ENCODE measurements around the gene ZFAND4. TPM values are rescaled to one million over a fixed set of nuclear protein-coding genes. Genes with fewer than 3 reads are reported as not detected.
A peak's percentile ranks its signal among the peaks of the same experiment; 100 is the strongest.

ZFAND4 gene
- total RNA-seq, 1 donor from 2014 or later: 18.7 TPM

GRCh38 chr10:45592926-45593325, 79.6 kb downstream of the ZFAND4 start:
- H3K4me3 ChIP-seq: peak overlapping the region; percentile 92
- TF ChIP-seq CTCF (IDR thresholded peaks at IDR 0.05): no peak
- ATAC-seq (no peak), DNase-seq (no peak)
- H3K36me3 ChIP-seq: no peaks in the 10 kb centered on the region
- no peaks in the 10 kb centered on the region for H3K9me3 ChIP-seq
- H3K4me1 ChIP-seq: peaks cover 19% of the 10 kb centered on the region
- no peaks in the 10 kb centered on the region for H3K27me3 ChIP-seq
- intact Hi-C loops (cut with DNase I): no loop called here
- no peak overlapping the region for H3K27ac ChIP-seq

DNA sequence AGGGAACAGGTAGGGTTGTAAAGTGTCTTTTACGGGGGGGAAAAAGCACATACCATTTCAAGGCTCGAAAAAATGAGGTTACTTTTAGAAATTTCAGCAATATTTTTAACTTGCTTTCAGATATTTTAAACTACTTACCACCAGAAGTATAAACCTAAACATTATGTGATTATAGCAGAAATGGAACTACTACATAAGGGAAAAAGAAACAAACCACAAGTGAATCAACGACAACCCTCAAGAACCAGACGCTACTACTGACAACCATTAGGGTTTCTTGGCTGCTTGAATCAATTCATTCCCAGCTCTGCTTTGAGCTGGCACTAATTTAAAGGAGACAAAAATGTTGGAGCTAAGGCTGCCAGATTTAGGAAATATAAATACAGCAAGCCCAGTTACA, 80.1 kb downstream of the ZFAND4 start:
- Histone ChIP-seq H3K27me3 (no peaks in the 10 kb centered on the region), H3K4me1 (peaks cover 19% of the 10 kb centered on the region), H3K27ac (no peak overlapping the region), H3K4me3 (no peak overlapping the region), H3K9me3 (no peaks in the 10 kb centered on the region), H3K36me3 (no peaks in the 10 kb centered on the region)
- intact Hi-C loops (cut with DNase I): no loop called here
- ATAC-seq (no peak), DNase-seq (no peak)
- TF ChIP-seq CTCF (IDR thresholded peaks at IDR 0.05): no peak

DNA sequence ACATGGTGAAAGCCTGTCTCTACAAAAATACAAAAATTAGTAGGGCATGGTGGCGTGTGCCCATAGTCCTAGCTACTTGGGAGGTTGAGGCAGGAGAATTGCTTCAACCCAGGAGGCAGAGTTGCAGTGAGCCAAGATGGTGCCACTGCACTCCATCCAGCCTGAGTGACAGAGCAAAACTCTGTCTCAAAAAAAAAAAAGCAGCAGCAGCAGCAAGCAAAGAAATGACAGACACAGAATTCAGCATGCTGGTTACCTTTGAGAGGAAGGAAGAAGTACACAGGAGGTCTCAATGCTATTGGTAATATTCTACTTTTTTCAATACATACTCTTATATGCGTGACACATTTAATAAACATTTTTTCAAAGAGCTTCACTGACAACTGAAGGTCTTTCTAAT, 81.3 kb downstream of the ZFAND4 start:
- no peaks in the 10 kb centered on the region for H3K36me3 ChIP-seq
- peaks cover 19% of the 10 kb centered on the region for H3K4me1 ChIP-seq
- ATAC-seq: no peak
- no peaks in the 10 kb centered on the region for H3K9me3 ChIP-seq
- no peak for DNase-seq
- H3K4me3 ChIP-seq: no peak overlapping the region
- H3K27me3 ChIP-seq: no peaks in the 10 kb centered on the region
- TF ChIP-seq CTCF (IDR thresholded peaks at IDR 0.05): no peak
- intact Hi-C loops (cut with DNase I): no loop called here
- H3K27ac ChIP-seq: no peak overlapping the region

DNA sequence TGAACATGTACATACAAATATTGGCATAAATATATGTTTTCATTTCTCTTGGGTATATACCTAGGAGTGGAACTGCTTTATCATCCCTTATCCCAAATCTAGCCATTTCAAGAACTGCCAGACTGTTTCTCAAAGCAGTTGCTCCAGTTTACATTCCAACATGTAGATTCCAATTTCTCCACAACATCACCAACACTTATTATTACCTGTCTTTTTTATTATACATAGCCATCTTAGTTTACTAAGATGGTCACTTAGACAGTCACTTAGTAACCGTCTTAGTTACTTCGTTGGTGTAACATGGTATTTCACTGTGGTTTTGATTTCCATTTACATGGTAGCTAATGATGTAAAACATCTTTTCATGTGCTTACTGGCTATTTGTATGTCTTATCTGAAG, 82.7 kb downstream of the ZFAND4 start:
- H3K9me3 ChIP-seq: no peaks in the 10 kb centered on the region
- intact Hi-C loops (cut with DNase I): no loop called here
- H3K27ac ChIP-seq: no peak overlapping the region
- no peaks in the 10 kb centered on the region for H3K36me3 ChIP-seq
- peaks cover 15% of the 10 kb centered on the region for H3K4me1 ChIP-seq
- ATAC-seq (no peak), DNase-seq (no peak)
- H3K4me3 ChIP-seq: no peak overlapping the region
- H3K27me3 ChIP-seq: no peaks in the 10 kb centered on the region
- no peak for TF ChIP-seq CTCF (IDR thresholded peaks at IDR 0.05)

DNA sequence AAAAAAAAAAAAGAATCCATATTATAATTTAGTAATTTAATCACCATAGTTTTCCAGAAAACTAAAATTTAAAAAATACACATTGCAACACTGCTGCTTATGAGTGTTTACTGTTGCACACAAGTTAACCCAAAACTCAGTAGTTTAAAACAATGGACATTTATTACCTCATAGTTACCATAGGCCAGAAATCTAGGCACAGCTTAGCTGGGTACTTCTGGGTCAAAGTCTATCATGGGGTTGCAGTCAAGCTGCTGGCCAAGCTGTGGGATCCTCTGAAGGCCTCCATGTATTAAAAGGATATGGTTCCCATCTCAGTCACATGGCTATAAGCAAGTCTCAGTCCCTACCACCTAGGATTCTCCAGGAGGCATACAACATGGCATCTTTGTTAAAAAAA, 83.6 kb downstream of the ZFAND4 start:
- DNase-seq: no peak
- intact Hi-C loops (cut with DNase I): no loop called here
- Histone ChIP-seq H3K9me3 (no peaks in the 10 kb centered on the region), H3K27ac (no peak overlapping the region), H3K36me3 (no peaks in the 10 kb centered on the region), H3K4me1 (peaks cover 15% of the 10 kb centered on the region), H3K27me3 (no peaks in the 10 kb centered on the region), H3K4me3 (no peak overlapping the region)
- TF ChIP-seq CTCF (IDR thresholded peaks at IDR 0.05): no peak
- no peak for ATAC-seq
